Endothelial cell of umbilical vein (primary cell): ENCODE results near the gene SIAH2. TPM values are rescaled to one million over a fixed set of nuclear protein-coding genes. Genes with fewer than 3 reads are reported as not detected.

Experiments
- BruUV-seq: library from RNA; stranded (reverse); fragments of 400-500 nt; replicated peaks from 2 replicates; lab custom pipeline; 2021; lab: Mats Ljungman, UMichigan
- CTCF ChIA-PET: fragments of 300-600, 350-600 bp; sonication (Branson Sonifier 250); formaldehyde crosslinking; loops from one replicate; lab custom pipeline; 2021; ENCODE audit warnings: antibody characterized with exemption, inconsistent platforms; lab: Charles Lee
- POLR2A ChIA-PET: fragments of 300-600, 350-600 bp; sonication (Branson Sonifier 250); formaldehyde crosslinking; loops from one replicate; lab custom pipeline; 2021; ENCODE audit warnings: antibody characterized with exemption, inconsistent platforms; lab: Charles Lee
- DNase-seq: peaks from one replicate; pipeline ENCODE4 v3.0.0-alpha.2; 2011; ENCODE audit warnings: low read depth, low spot score
- FAIRE-seq: peaks from 2 replicates; lab custom pipeline; 2011; peaks lifted over from hg19 to GRCh38; lab: Jason Lieb, UNC
- H2AFZ ChIP-seq: 2 replicates; pipeline ENCODE4 v1.6.0; 2012; ENCODE audit warnings: low read depth, low read length, control low read depth, inconsistent platforms
- H3K27ac ChIP-seq: 2 replicates; pipeline ENCODE4 v1.5.1; 2011; ENCODE audit warnings: low read depth, mild to moderate bottlenecking, control low read depth, low read length, moderate library complexity; ENCODE audit not compliant: insufficient read depth
- H3K27me3 ChIP-seq, 2 experiments: 2 replicates each; pipeline versions ENCODE4 v1.6.0 to v1.6.1; 2011; ENCODE audit warnings: low read length in 2 of 2, mixed read lengths in 1 of 2; ENCODE audit not compliant: control insufficient read depth in 2 of 2, insufficient read depth in 2 of 2
- H3K36me3 ChIP-seq, 2 experiments: 2 replicates in 1 of 2; 3 replicates in 1 of 2; pipeline ENCODE4 v1.5.1; 2011; ENCODE audit warnings: low read length in 2 of 2, mild to moderate bottlenecking in 1 of 2, moderate library complexity in 1 of 2; ENCODE audit not compliant: control insufficient read depth in 2 of 2, insufficient read depth in 2 of 2; ENCODE audit errors: extremely low read depth in 1 of 2
- H3K4me1 ChIP-seq: 3 replicates; pipeline ENCODE4 v1.5.1; 2011; ENCODE audit warnings: mild to moderate bottlenecking, low read length; ENCODE audit not compliant: control insufficient read depth, insufficient read depth; ENCODE audit errors: extremely low read depth
- H3K4me2 ChIP-seq: 2 replicates; pipeline ENCODE4 v1.6.1; 2011; ENCODE audit warnings: low read length, control low read depth, mixed read lengths; ENCODE audit not compliant: insufficient read depth
- H3K4me3 ChIP-seq, 3 experiments: fragments of 200-600 bp in 1 of 3; sonication (generic), shearing (Covaris generic) in 1 of 3; replicated peaks in 1 of 3; 2 replicates each; pipeline ENCODE4 v1.5.1; 2011 to 2016; ENCODE audit warnings: control low read depth in 3 of 3, low read length in 3 of 3, mild to moderate bottlenecking in 2 of 3, inconsistent platforms in 1 of 3, low read depth in 1 of 3, moderate library complexity in 1 of 3; ENCODE audit not compliant: insufficient read depth in 1 of 3
- H3K79me2 ChIP-seq: 2 replicates; pipeline ENCODE4 v1.6.0; 2012; ENCODE audit warnings: low read length, inconsistent platforms; ENCODE audit not compliant: control insufficient read depth, insufficient read depth
- H3K9ac ChIP-seq: replicated peaks from 2 replicates; pipeline ENCODE3; 2011; ENCODE audit warnings: low read length, control low read depth; ENCODE audit not compliant: insufficient read depth; ENCODE audit errors: extremely low read depth
- H3K9me1 ChIP-seq: replicated peaks from 3 replicates; pipeline ENCODE4 v1.6.0; 2011; ENCODE audit warnings: mild to moderate bottlenecking, low read length; ENCODE audit not compliant: control insufficient read depth, insufficient read depth; ENCODE audit errors: extremely low read depth
- H3K9me3 ChIP-seq: replicated peaks from 2 replicates; pipeline ENCODE4 v1.5.1; 2012; ENCODE audit warnings: low read length, inconsistent platforms; ENCODE audit not compliant: control insufficient read depth, insufficient read depth
- H4K20me1 ChIP-seq: replicated peaks from 2 replicates; pipeline ENCODE3; 2011; ENCODE audit warnings: mild to moderate bottlenecking, low read length; ENCODE audit not compliant: control insufficient read depth, insufficient read depth; ENCODE audit errors: extremely low read depth
- EZH2 ChIP-seq: IDR thresholded peaks from 2 replicates; pipeline ENCODE4 v1.6.1; 2012; ENCODE audit warnings: borderline replicate concordance, low read depth, mild to moderate bottlenecking, moderate library complexity, low read length, inconsistent platforms; ENCODE audit not compliant: severe bottlenecking
- FOS ChIP-seq: IDR thresholded peaks from 2 replicates; pipeline ENCODE4 v1.6.1; 2011; ENCODE audit warnings: mild to moderate bottlenecking, low read length, moderate library complexity, borderline replicate concordance; ENCODE audit not compliant: insufficient read depth
- GATA2 ChIP-seq: IDR thresholded peaks from 2 replicates; pipeline ENCODE4 v1.7.0; 2011; ENCODE audit warnings: low read depth, mild to moderate bottlenecking, moderate library complexity, mixed read lengths, low read length; ENCODE audit not compliant: insufficient read length, insufficient read depth
- JUN ChIP-seq: IDR thresholded peaks from 2 replicates; pipeline ENCODE4 v1.6.1; 2011; ENCODE audit warnings: borderline replicate concordance, low read depth; ENCODE audit not compliant: insufficient read length, insufficient read depth
- MYC ChIP-seq: IDR thresholded peaks from one replicate; pipeline ENCODE4 v1.6.1; 2011; ENCODE audit warnings: mild to moderate bottlenecking, low read depth, low read length
- POLR2A ChIP-seq: IDR thresholded peaks from 2 replicates; pipeline ENCODE4 v1.6.1; 2012; ENCODE audit warnings: low read depth, mild to moderate bottlenecking, control low read depth, low read length
- POLR2AphosphoS5 ChIP-seq: IDR thresholded peaks from 2 replicates; pipeline ENCODE4 v1.6.1; 2012; ENCODE audit warnings: low read depth, mild to moderate bottlenecking, control low read depth, low read length, moderate library complexity; ENCODE audit not compliant: insufficient read depth
- dilution Hi-C: fragments of 300-500 bp; cut with MboI; formaldehyde crosslinking; loops from one replicate; pipeline ENCODE4 v1.15.0; 2019; ENCODE audit warnings: low sequenced_read_pairs; ENCODE audit not compliant: extremely low pct_ligation_motif_present
- intact Hi-C: fragments of 100-400 bp; cut with micrococcal nuclease; formaldehyde crosslinking; loops from one replicate; pipeline ENCODE4 v1.10.0; 2022
- polyA plus RNA-seq, 4 experiments: library from polyadenylated mRNA; depleted of rRNA in 3 of 4; stranded (reverse) in 3 of 4; unstranded in 1 of 4; fragments of >200 nt; gene quantifications; 2 replicates each; pipeline versions ENCODE4 v1.2.1 to v1.2.3, GENCODE V29; 2011 to 2012; ENCODE audit warnings: missing spikeins in 1 of 4
- total RNA-seq: library from RNA; stranded (reverse); gene quantifications from 2 replicates; pipeline ENCODE4 v1.2.3, GENCODE V29; 2021
- TF ChIP-seq, protein P1 (sequence below), 2 donors: IDR thresholded peaks; 1 replicate in 1 of 2; 2 replicates in 1 of 2; pipeline ENCODE4 v1.5.1; 2011; ENCODE audit warnings: low read length in 2 of 2, mild to moderate bottlenecking in 2 of 2, moderate library complexity in 2 of 2, control low read depth in 1 of 2, inconsistent platforms in 1 of 2, low read depth in 1 of 2; ENCODE audit not compliant: insufficient read depth in 1 of 2; ENCODE audit errors: extremely low read depth in 1 of 2
- TF ChIP-seq, protein P2 (sequence below): IDR thresholded peaks from 2 replicates; pipeline ENCODE4 v1.6.1; 2011; ENCODE audit not compliant: insufficient read depth, insufficient read length

Gene SIAH2
- total and polyA plus RNA-seq, 2 donors (not counting 3 experiments of a cell fraction or from before 2014, with no cell fraction given) = 16.7 to 25.1 TPM

GRCh38 chr3:150775001-150775599 lies 12.1 kb upstream of the SIAH2 start:
- Histone ChIP-seq H2AFZ (no peak overlapping the region), H3K79me2 (no peaks in the 10 kb centered on the region), H3K27me3 (no peaks in the 10 kb centered on the region), H4K20me1 (no peaks in the 10 kb centered on the region), H3K9me1 (no peaks in the 10 kb centered on the region), H3K4me3 (no peak overlapping the region), H3K4me2 (no peak overlapping the region), H3K9ac (no peak overlapping the region), H3K36me3 (no peaks in the 10 kb centered on the region), H3K9me3 (no peaks in the 10 kb centered on the region), H3K27ac (no peak overlapping the region), H3K4me1 (no peaks in the 10 kb centered on the region)
- FAIRE-seq = no peak
- ChIA-PET POLR2A (no interaction called here), CTCF (interaction anchor here (0.9 to 1.4 kb wide), 3 partner anchors 10 to 32 kb away, joined by 3 to 9 read pairs (median 3); no protein-coding TSS in a partner anchor)
- no TSS peak for BruUV-seq
- TF ChIP-seq FOS (no peak), POLR2A (no peak), MYC (no peak), JUN (no peak), POLR2AphosphoS5 (no peak), EZH2 (no peak), GATA2 (no peak)
- TF ChIP-seq, protein P1, sequence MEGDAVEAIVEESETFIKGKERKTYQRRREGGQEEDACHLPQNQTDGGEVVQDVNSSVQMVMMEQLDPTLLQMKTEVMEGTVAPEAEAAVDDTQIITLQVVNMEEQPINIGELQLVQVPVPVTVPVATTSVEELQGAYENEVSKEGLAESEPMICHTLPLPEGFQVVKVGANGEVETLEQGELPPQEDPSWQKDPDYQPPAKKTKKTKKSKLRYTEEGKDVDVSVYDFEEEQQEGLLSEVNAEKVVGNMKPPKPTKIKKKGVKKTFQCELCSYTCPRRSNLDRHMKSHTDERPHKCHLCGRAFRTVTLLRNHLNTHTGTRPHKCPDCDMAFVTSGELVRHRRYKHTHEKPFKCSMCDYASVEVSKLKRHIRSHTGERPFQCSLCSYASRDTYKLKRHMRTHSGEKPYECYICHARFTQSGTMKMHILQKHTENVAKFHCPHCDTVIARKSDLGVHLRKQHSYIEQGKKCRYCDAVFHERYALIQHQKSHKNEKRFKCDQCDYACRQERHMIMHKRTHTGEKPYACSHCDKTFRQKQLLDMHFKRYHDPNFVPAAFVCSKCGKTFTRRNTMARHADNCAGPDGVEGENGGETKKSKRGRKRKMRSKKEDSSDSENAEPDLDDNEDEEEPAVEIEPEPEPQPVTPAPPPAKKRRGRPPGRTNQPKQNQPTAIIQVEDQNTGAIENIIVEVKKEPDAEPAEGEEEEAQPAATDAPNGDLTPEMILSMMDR (IDR thresholded peaks at IDR 0.05; ENCODE audit: extremely low read depth in 1 of 2, insufficient read depth in 1 of 2, low read depth in 1 of 2, low read length in 2 of 2) = no peak
- TF ChIP-seq, protein P2, sequence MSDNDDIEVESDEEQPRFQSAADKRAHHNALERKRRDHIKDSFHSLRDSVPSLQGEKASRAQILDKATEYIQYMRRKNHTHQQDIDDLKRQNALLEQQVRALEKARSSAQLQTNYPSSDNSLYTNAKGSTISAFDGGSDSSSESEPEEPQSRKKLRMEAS = no peak
- no peak for DNase-seq
- intact Hi-C loops = no loop called here
- dilution Hi-C loops = no loop called here
